SK-N-MC (cell line): Measurements from ENCODE around the gene CUX1.

ENCODE experiments used
- DNase-seq: peaks from one replicate; pipeline ENCODE4 v3.0.0-alpha.2; 2011; ENCODE audit warnings: low read depth, low spot score
- H3K27ac ChIP-seq: fragments of 200-600 bp; sonication (generic); 2 replicates; pipeline ENCODE4 v1.5.1; 2016; ENCODE audit warnings: mixed run types
- H3K36me3 ChIP-seq: fragments of 200-600 bp; sonication (generic); 2 replicates; pipeline ENCODE4 v1.6.1; 2017; ENCODE audit warnings: antibody characterized with exemption, low read length, mixed read lengths; ENCODE audit not compliant: insufficient read depth
- H3K4me3 ChIP-seq: fragments of 200-600 bp; sonication (generic); 2 replicates; pipeline ENCODE4 v1.5.1; 2016
- H3K9ac ChIP-seq: fragments of 200-600 bp; sonication (generic); 2 replicates; pipeline ENCODE4 v1.8.0; 2017; ENCODE audit warnings: mixed run types, mixed read lengths; ENCODE audit not compliant: insufficient read length
- H3K9me3 ChIP-seq: fragments of 200-600 bp; sonication (generic); 2 replicates; pipeline ENCODE4 v1.6.1; 2017; ENCODE audit warnings: low read depth, mild to moderate bottlenecking, antibody characterized with exemption, low read length, moderate library complexity, mixed read lengths
- EZH2 ChIP-seq: fragments of 200-600 bp; sonication (generic); IDR thresholded peaks from one replicate; pipeline ENCODE4 v1.6.1; 2017; ENCODE audit warnings: antibody characterized with exemption
- FOXP2 ChIP-seq: optimal IDR thresholded peaks from 2 replicates; pipeline ENCODE3; 2011; ENCODE audit warnings: mild to moderate bottlenecking, moderate library complexity; ENCODE audit not compliant: insufficient read depth; ENCODE audit errors: extremely low read length, control extremely low read depth
- POLR2AphosphoS5 ChIP-seq: IDR thresholded peaks from 2 replicates; pipeline ENCODE4 v1.6.1; 2012; ENCODE audit warnings: mild to moderate bottlenecking, low read depth, low read length, borderline replicate concordance

CUX1 gene

GRCh38 chr7:101932083-101932482 is 114.7 kb downstream of the CUX1 start:
- no peaks in the 10 kb centered on the region for H3K36me3 ChIP-seq
- DNase-seq = no peak

GRCh38 chr7:101933028-101933427 is 115.6 kb downstream of the CUX1 start:
- Histone ChIP-seq H3K36me3 (no peaks in the 10 kb centered on the region), H3K27ac (no peak overlapping the region), H3K9ac (no peak overlapping the region), H3K4me3 (no peak overlapping the region), H3K9me3 (peaks cover 2% of the 10 kb centered on the region; the same call in 1 of the 2 replicates)
- no peak for DNase-seq
- TF ChIP-seq POLR2AphosphoS5 (no peak), EZH2 (no peak), FOXP2 (no peak)

More at GRCh38 chr7:101932083-101932482, 114.7 kb downstream of the CUX1 start:
- TF ChIP-seq FOXP2 = no peak
- no peak for TF ChIP-seq POLR2AphosphoS5
- no peak for TF ChIP-seq EZH2
- H3K9me3 ChIP-seq = peaks cover 2% of the 10 kb centered on the region; the same call in 1 of the 2 replicates
- H3K4me3 ChIP-seq = no peak overlapping the region
- no peak overlapping the region for H3K27ac ChIP-seq
- H3K9ac ChIP-seq = no peak overlapping the region

GRCh38 chr7:101933688-101934121 is 116.3 kb downstream of the CUX1 start:
- Histone ChIP-seq H3K4me3 (no peak overlapping the region), H3K27ac (no peak overlapping the region), H3K9ac (no peak overlapping the region), H3K36me3 (no peaks in the 10 kb centered on the region), H3K9me3 (peaks cover 2% of the 10 kb centered on the region; the same call in 1 of the 2 replicates)
- DNase-seq = no peak
- TF ChIP-seq FOXP2 (no peak), POLR2AphosphoS5 (no peak), EZH2 (no peak)

GRCh38 chr7:101934618-101935017 is 117.2 kb downstream of the CUX1 start:
- no peak overlapping the region for H3K27ac ChIP-seq
- no peak overlapping the region for H3K9ac ChIP-seq
- DNase-seq = no peak
- peaks cover 2% of the 10 kb centered on the region; the same call in 1 of the 2 replicates for H3K9me3 ChIP-seq
- no peaks in the 10 kb centered on the region for H3K36me3 ChIP-seq
- TF ChIP-seq POLR2AphosphoS5 = no peak
- H3K4me3 ChIP-seq = no peak overlapping the region

- Histone ChIP-seq H3K36me3 (no peaks in the 10 kb centered on the region), H3K9me3 (no peaks in the 10 kb centered on the region), H3K4me3 (no peak overlapping the region), H3K9ac (no peak overlapping the region), H3K27ac (no peak overlapping the region)
- no peak for DNase-seq
- TF ChIP-seq FOXP2 = no peak
- no peak for TF ChIP-seq EZH2
- TF ChIP-seq POLR2AphosphoS5 = no peak
Observed at GRCh38 chr7:101935521-101936141, 118.2 kb downstream of the CUX1 start.

GRCh38 chr7:101936223-101936610 is 118.8 kb downstream of the CUX1 start:
- no peak for TF ChIP-seq EZH2
- TF ChIP-seq FOXP2 = no peak
- no peak for TF ChIP-seq POLR2AphosphoS5
- no peaks in the 10 kb centered on the region for H3K36me3 ChIP-seq
- no peak overlapping the region for H3K27ac ChIP-seq
- no peak for DNase-seq
- H3K4me3 ChIP-seq = no peak overlapping the region
- no peak overlapping the region for H3K9ac ChIP-seq
- H3K9me3 ChIP-seq = no peaks in the 10 kb centered on the region

- Histone ChIP-seq H3K9me3 (no peaks in the 10 kb centered on the region), H3K9ac (no peak overlapping the region), H3K36me3 (no peaks in the 10 kb centered on the region), H3K4me3 (no peak overlapping the region), H3K27ac (no peak overlapping the region)
- DNase-seq = no peak
- TF ChIP-seq EZH2 = no peak
- TF ChIP-seq FOXP2 = no peak
- no peak for TF ChIP-seq POLR2AphosphoS5
Observed at GRCh38 chr7:101936611-101937231, 119.3 kb downstream of the CUX1 start.

GRCh38 chr7:101937717-101938514 is 120.5 kb downstream of the CUX1 start:
- DNase-seq = no peak
- H3K4me3 ChIP-seq = no peak overlapping the region
- H3K9me3 ChIP-seq = no peaks in the 10 kb centered on the region
- H3K36me3 ChIP-seq = no peaks in the 10 kb centered on the region
- TF ChIP-seq EZH2 (no peak), POLR2AphosphoS5 (no peak), FOXP2 (no peak)
- H3K27ac ChIP-seq = no peak overlapping the region
- no peak overlapping the region for H3K9ac ChIP-seq
